Glomerular endothelial cell (primary cell): ENCODE results near the gene ZNF677. TPM values are rescaled to one million over a fixed set of nuclear protein-coding genes. Genes with fewer than 3 reads are reported as not detected.
A peak's percentile ranks its signal among the peaks of the same experiment; 100 is the strongest.
"Not testable (repeated sequence)": the region's sequence is repeated elsewhere in the genome, so short reads cannot be mapped to it uniquely, and the experiment has no call there.

Experiments used
- DNase-seq: peaks from one replicate; pipeline ENCODE4 v3.0.0-alpha.2; 2011; ENCODE audit warnings: low read depth, low spot score; ENCODE audit errors: extremely low read depth
- total RNA-seq: library from RNA; depleted of rRNA; stranded (reverse); fragments of >200 nt; gene quantifications from 2 replicates; pipeline ENCODE4 v1.2.3, GENCODE V29; 2015

Gene ZNF677
- total RNA-seq, 1 donor from 2014 or later: 28.1 TPM

GRCh38 chr19:53195265-53195903, 59.3 kb downstream of the ZNF677 start:
- DNase-seq: peak; percentile 72

- DNase-seq: no peak
Observed at GRCh38 chr19:53193535-53194222, 61.0 kb downstream of the ZNF677 start.

DNA sequence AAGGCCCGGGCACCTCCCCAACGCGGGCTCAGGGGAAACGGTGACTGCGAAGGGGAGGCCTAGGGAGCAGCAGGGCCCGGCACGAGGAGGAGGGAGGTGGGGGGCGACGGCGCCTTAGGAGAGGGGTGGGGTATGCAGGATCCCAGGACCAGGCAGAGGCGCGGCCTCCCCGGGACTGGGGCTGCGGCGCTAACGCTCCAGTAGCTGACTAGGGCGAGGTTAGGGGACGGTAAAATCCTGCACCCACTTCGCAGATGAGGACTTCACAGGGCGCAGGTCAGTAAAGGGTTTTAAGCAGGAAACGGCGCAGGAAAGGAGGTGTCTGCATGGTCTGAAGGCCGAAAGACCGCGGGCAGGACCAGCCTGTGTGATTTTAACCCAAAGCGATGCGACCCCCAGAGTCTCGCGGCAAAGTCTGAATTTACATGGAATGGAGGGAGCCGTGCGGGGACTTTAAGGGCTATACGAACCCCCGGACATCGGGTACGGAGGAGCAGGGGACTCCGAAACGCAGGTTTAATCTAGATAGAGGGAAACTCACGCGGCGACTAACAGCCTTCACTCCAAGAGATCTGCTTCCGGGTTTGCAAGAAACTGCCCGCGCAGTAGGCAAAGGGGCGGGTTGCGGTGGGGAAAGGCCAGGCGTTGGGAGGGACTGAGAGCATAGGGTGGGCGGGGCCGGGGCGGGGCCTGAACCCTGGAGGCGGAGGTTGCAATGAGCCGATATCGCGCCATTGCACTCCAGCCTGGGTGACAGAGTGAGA, 61.7 kb downstream of the ZNF677 start, which contains the start of gene ZNF665:
ZNF665 (minus strand) TSS at position 588 of the 764 bp plus-strand sequence. CDS start 10,460 bp downstream, outside the sequence.
- DNase-seq: peak; percentile 31

GRCh38 chr19:53190253-53190652, 64.4 kb downstream of the ZNF677 start:
- no peak for DNase-seq

DNA sequence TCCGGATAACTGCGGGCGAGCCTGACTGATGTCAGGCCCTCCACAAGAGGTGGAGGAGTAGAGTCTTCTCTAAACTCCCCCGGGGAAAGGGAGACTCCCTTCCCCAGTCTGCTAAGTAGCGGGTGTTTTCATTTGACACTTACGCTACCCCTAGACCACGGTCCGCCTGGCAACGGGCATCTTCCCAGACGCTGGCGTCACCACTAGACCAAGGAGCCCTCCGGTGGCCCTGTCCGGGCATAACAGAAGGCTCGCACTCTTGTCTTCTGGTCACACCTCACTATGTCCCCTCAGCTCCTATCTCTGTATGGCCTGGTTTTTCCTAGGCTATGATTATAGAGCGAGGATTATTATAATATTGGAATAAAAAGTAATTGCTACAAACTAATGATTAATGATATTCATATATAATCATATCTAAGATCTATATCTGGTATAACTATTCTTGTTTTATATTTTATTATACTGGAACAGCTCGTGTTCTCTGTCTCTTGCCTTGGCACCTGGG, 64.9 kb downstream of the ZNF677 start:
- not testable (repeated sequence) for DNase-seq

Other genes starting within 250 kb of the ZNF677 start
- gene ERVV-1, start 241.0 kb downstream of the ZNF677 start, total RNA-seq: not detected in 2 replicates
- gene ERVV-2, start 210.1 kb downstream of the ZNF677 start, total RNA-seq: not detected in 2 replicates
- gene ZNF160, start 151.5 kb downstream of the ZNF677 start, total RNA-seq: 24.2 and 30.2 TPM in 2 replicates
- gene ZNF415, start 122.0 kb downstream of the ZNF677 start, total RNA-seq: 1.6 and 5.5 TPM in 2 replicates
- 4.5 and 6.0 TPM in 2 replicates for gene ZNF347, start 95.8 kb downstream of the ZNF677 start, total RNA-seq
- gene ZNF665, start 61.5 kb downstream of the ZNF677 start, total RNA-seq: 1.9 and 2.5 TPM in 2 replicates
- gene VN1R2, start 3.4 kb upstream of the ZNF677 start, total RNA-seq: not detected in 2 replicates
- gene VN1R4, start 12.8 kb upstream of the ZNF677 start, total RNA-seq: not detected in 2 replicates
- 5.1 and 5.3 TPM in 2 replicates for gene ZNF845, start 78.9 kb upstream of the ZNF677 start, total RNA-seq
- gene ZNF525, start 110.8 kb upstream of the ZNF677 start, total RNA-seq: 2.6 and 2.7 TPM in 2 replicates
- gene ZNF765, start 140.3 kb upstream of the ZNF677 start, total RNA-seq: 5.0 and 12.7 TPM in 2 replicates
- 6.6 and 7.0 TPM in 2 replicates for gene ZNF761, start 177.1 kb upstream of the ZNF677 start, total RNA-seq
- 2.5 and 4.0 TPM in 2 replicates for gene ZNF813, start 212.9 kb upstream of the ZNF677 start, total RNA-seq